ENCODE results near the gene CMSS1. TPM values are rescaled to one million over a fixed set of nuclear protein-coding genes. Genes with fewer than 3 reads are reported as not detected.
A peak's percentile ranks its signal among the peaks of the same experiment; 100 is the strongest.

CMSS1 gene
- polyA plus RNA-seq, 2 of the 4 experiments (the other 2 are of a cell fraction) = 61.1 to 62.9 TPM

- no peak for TF ChIP-seq HOXB5 (CRISPR knock-in tag; IDR thresholded peaks at IDR 0.05)
- TF ChIP-seq CBX8 (IDR thresholded peaks at IDR 0.05) = no peak
- no peak for TF ChIP-seq CHD2 (IDR thresholded peaks at IDR 0.05; ENCODE audit: low read length, partially characterized antibody)
- TF ChIP-seq MAFK (IDR thresholded peaks at IDR 0.05; ENCODE audit: partially characterized antibody) = no peak
- no peak for TF ChIP-seq ZSCAN20 (CRISPR knock-in tag; IDR thresholded peaks at IDR 0.05)
These were observed 77.6 kb downstream of the CMSS1 start (continued) for GRCh38 chr3:99895131-99895696.

- peak; percentile 82 to 90; a peak in 5 of 6 replicates for ATAC-seq
- Histone ChIP-seq H3K9me3 (no peaks in the 10 kb centered on the region), H3K27ac (peak overlapping the region in 1 of 2 experiments; percentile 62; a peak in 3 of 6 replicates), H3K4me1 (peaks cover 21% of the 10 kb centered on the region), H3K4me2 (peak overlapping the region; percentile 55), H3K4me3 (no peak overlapping the region)
- no peak for TF ChIP-seq HOXB13 (CRISPR knock-in tag; IDR thresholded peaks at IDR 0.05; ENCODE audit: low read depth)
- TF ChIP-seq PHF8 (IDR thresholded peaks at IDR 0.05; ENCODE audit: borderline replicate concordance, low read depth) = no peak
- no peak for TF ChIP-seq ZC3H11A (IDR thresholded peaks at IDR 0.05)
- no peak for TF ChIP-seq BHLHE40 (IDR thresholded peaks at IDR 0.05; ENCODE audit: low read depth, low read length)
- TF ChIP-seq FOSL2 (IDR thresholded peaks at IDR 0.05) = peak; percentile 54; the same call in 1 of the 2 replicates
- peak; percentile 87 for TF ChIP-seq FOSL2 (CRISPR knock-in tag; IDR thresholded peaks at IDR 0.05)
- peak; percentile 62 for TF ChIP-seq JUNB (IDR thresholded peaks at IDR 0.05)
- no peak for TF ChIP-seq ESRRA (IDR thresholded peaks at IDR 0.05; ENCODE audit: borderline replicate concordance, low read length)
- TF ChIP-seq MYC (IDR thresholded peaks at IDR 0.05; ENCODE audit: borderline replicate concordance, low read length) = no peak
- no peak for TF ChIP-seq CEBPB (IDR thresholded peaks at IDR 0.05)
- no peak for TF ChIP-seq NFE2L2 (conservative IDR thresholded peaks at IDR 0.05; ENCODE audit: low read length)
- TF ChIP-seq PBX3 (IDR thresholded peaks at IDR 0.05) = no peak
- TF ChIP-seq SREBF2 (IDR thresholded peaks at IDR 0.05) = no peak
- TF ChIP-seq MAFK (IDR thresholded peaks at IDR 0.05; ENCODE audit: partially characterized antibody) = no peak
- TF ChIP-seq RARB (CRISPR knock-in tag; IDR thresholded peaks at IDR 0.05) = no peak
- TF ChIP-seq REST (IDR thresholded peaks at IDR 0.05) = no peak
- TF ChIP-seq TFCP2L1 (CRISPR knock-in tag; IDR thresholded peaks at IDR 0.05) = no peak
- no peak for TF ChIP-seq ZFP36 (IDR thresholded peaks at IDR 0.05; ENCODE audit: borderline replicate concordance, partially characterized antibody)
- TF ChIP-seq RAD21 (conservative IDR thresholded peaks at IDR 0.05 in 1 of 2, IDR thresholded peaks at IDR 0.05 in 1 of 2) = no peak
- no peak for TF ChIP-seq ELK1 (IDR thresholded peaks at IDR 0.05; ENCODE audit: low read depth, low read length)
- TF ChIP-seq MAX (IDR thresholded peaks at IDR 0.05) = peak; percentile 52
- TF ChIP-seq FOXS1 (CRISPR knock-in tag; IDR thresholded peaks at IDR 0.05) = no peak
- no peak for TF ChIP-seq EHMT2 (IDR thresholded peaks at IDR 0.05; ENCODE audit: low read depth)
- no peak for TF ChIP-seq POLR2A (IDR thresholded peaks at IDR 0.05; ENCODE audit: low read length)
- no peak for TF ChIP-seq CTCF (IDR thresholded peaks at IDR 0.05)
- no peak for TF ChIP-seq HOXA7 (CRISPR knock-in tag; IDR thresholded peaks at IDR 0.05)
- POLR2A ChIA-PET = no interaction called here
- no peak for FAIRE-seq
- WGBS (ENCODE audit: missing lambda C conversion rate) = 5% methylated on average over 2 of the region's 2 CpGs
- CTCF ChIA-PET = interaction anchor here (0.6 to 1.2 kb wide), 2 partner anchors 14 to 96 kb away, joined by 3 read pairs; no protein-coding TSS in a partner anchor
- peak; percentile 28 to 48 for DNase-seq (ENCODE audit: low read depth in 1 of 2, low spot score in 1 of 2)
These were observed 78.2 kb downstream of the CMSS1 start for GRCh38 chr3:99895703-99896441.

All from A549 (cell line).